ENCODE measurements around the gene RASSF7. TPM values are rescaled to one million over a fixed set of nuclear protein-coding genes. Genes with fewer than 3 reads are reported as not detected.

Gene RASSF7
- total and polyA plus RNA-seq, 10 of the 15 experiments (the other 5 are each of a cell fraction or from before 2014, with no cell fraction given) = 0.39 to 29.7 (median 13.2) TPM

- peak; percentile 72 for TF ChIP-seq USF2 (IDR thresholded peaks at IDR 0.05; ENCODE audit: borderline replicate concordance, low read depth, low read length)
- TF ChIP-seq PAX5 (IDR thresholded peaks at IDR 0.05; ENCODE audit: borderline replicate concordance, low read depth, low read length) = peak; percentile 56
- TF ChIP-seq ZNF207 (IDR thresholded peaks at IDR 0.05; ENCODE audit: borderline replicate concordance) = peak; percentile 66; the same call in 1 of the 2 replicates
- no peak for TF ChIP-seq NFXL1 (IDR thresholded peaks at IDR 0.05; ENCODE audit: borderline replicate concordance)
- no peak for TF ChIP-seq POLR2AphosphoS5 (IDR thresholded peaks at IDR 0.05; ENCODE audit: low read length)
- no peak for TF ChIP-seq CTCF (IDR thresholded peaks at IDR 0.05 in 2 of 3, conservative IDR thresholded peaks at IDR 0.05 in 1 of 3; ENCODE audit: control insufficient read depth in 2 of 3, extremely low read depth in 1 of 3, insufficient read depth in 1 of 3, low read depth in 3 of 3, low read length in 3 of 3)
- peak; percentile 93 for TF ChIP-seq MAX (IDR thresholded peaks at IDR 0.05; ENCODE audit: low read depth, low read length)
- TF ChIP-seq CHD2 (IDR thresholded peaks at IDR 0.05; ENCODE audit: borderline replicate concordance, low read depth, low read length) = peak; percentile 18; the same call in 1 of the 2 replicates
- TF ChIP-seq IRF4 (IDR thresholded peaks at IDR 0.05; ENCODE audit: low read depth, low read length) = no peak
- TF ChIP-seq MXI1 (IDR thresholded peaks at IDR 0.05; ENCODE audit: low read depth, low read length) = peak; percentile 98
- peak; percentile 98 for TF ChIP-seq MEF2B (IDR thresholded peaks at IDR 0.05; ENCODE audit: partially characterized antibody, poor library complexity, severe bottlenecking)
- peak; percentile 100 for TF ChIP-seq BHLHE40 (IDR thresholded peaks at IDR 0.05; ENCODE audit: borderline replicate concordance in 1 of 2, low read depth in 2 of 2, low read length in 1 of 2)
- TF ChIP-seq PKNOX1 (IDR thresholded peaks at IDR 0.05) = peak; percentile 90
- no peak for TF ChIP-seq TCF7 (IDR thresholded peaks at IDR 0.05; ENCODE audit: borderline replicate concordance)
- TF ChIP-seq SMARCA5 (IDR thresholded peaks at IDR 0.05) = peak; percentile 46
- TF ChIP-seq RELA (IDR thresholded peaks at IDR 0.05; ENCODE audit: borderline replicate concordance, partially characterized antibody) = peak; percentile 78
- peak; percentile 96 for TF ChIP-seq IKZF1 (conservative IDR thresholded peaks at IDR 0.05)
- TF ChIP-seq BMI1 (IDR thresholded peaks at IDR 0.05; ENCODE audit: borderline replicate concordance) = peak; percentile 98
- TF ChIP-seq RCOR1 (conservative IDR thresholded peaks at IDR 0.05; ENCODE audit: low read depth, low read length) = 0 out of 2 replicates have a peak, but pooled peaks have one; percentile 35
- TF ChIP-seq POLR2A (IDR thresholded peaks at IDR 0.05; ENCODE audit: low read depth, low read length) = peak; percentile 75
- TF ChIP-seq ZNF24 (IDR thresholded peaks at IDR 0.05) = no peak
- 0 out of 2 replicates have a peak, but pooled peaks have one; percentile 31 for TF ChIP-seq MTA2 (IDR thresholded peaks at IDR 0.05; ENCODE audit: low read depth)
- TF ChIP-seq YY1 (IDR thresholded peaks at IDR 0.05; ENCODE audit: low read depth, low read length) = 0 out of 2 replicates have a peak, but pooled peaks have one; percentile 43
- TF ChIP-seq BCL11A (IDR thresholded peaks at IDR 0.05; ENCODE audit: low read depth, low read length) = 0 out of 2 replicates have a peak, but pooled peaks have one; percentile 25
- peak; percentile 50 for TF ChIP-seq KLF5 (IDR thresholded peaks at IDR 0.05; ENCODE audit: partially characterized antibody)
- TF ChIP-seq SRF (IDR thresholded peaks at IDR 0.05; ENCODE audit: low read depth in 2 of 2, low read length in 2 of 2) = no peak
- no peak for TF ChIP-seq SIX5 (IDR thresholded peaks at IDR 0.05; ENCODE audit: low read depth, low read length, severe bottlenecking)
Measured at GRCh38 chr11:536841-537621, 23.7 kb upstream of the RASSF7 start, which contains the start of gene LRRC56 (continued).

Data from GM12878 (cell line).